ES-I3 (cell line): ENCODE results near the gene COPS3.
"Not testable (repeated sequence)": the region's sequence is repeated elsewhere in the genome, so short reads cannot be mapped to it uniquely, and the experiment has no call there.

Experiments used
- H3K36me3 ChIP-seq: 2 replicates; pipeline ENCODE4 v1.6.1; 2013; ENCODE audit warnings: mild to moderate bottlenecking, low read length, control low read depth, moderate library complexity; ENCODE audit not compliant: insufficient read depth
- H3K4me1 ChIP-seq: 2 replicates; pipeline ENCODE4 v1.6.1; 2013; ENCODE audit warnings: mild to moderate bottlenecking, control low read depth, low read length; ENCODE audit not compliant: insufficient read depth
- H3K9ac ChIP-seq: 2 replicates; pipeline ENCODE4 v1.6.1; 2013; ENCODE audit warnings: low read depth, mild to moderate bottlenecking, low read length, moderate library complexity
- H3K9me3 ChIP-seq: 2 replicates; pipeline ENCODE4 v1.6.1; 2013; ENCODE audit warnings: mild to moderate bottlenecking, low read length, moderate library complexity; ENCODE audit not compliant: control insufficient read depth, insufficient read depth

Gene COPS3

GRCh38 chr17:17285951-17286350, 4.9 kb upstream of the COPS3 start:
- Histone ChIP-seq H3K36me3 (no peaks in the 10 kb centered on the region), H3K9me3 (no peaks in the 10 kb centered on the region), H3K4me1 (no peaks in the 10 kb centered on the region), H3K9ac (no peak overlapping the region)

DNA sequence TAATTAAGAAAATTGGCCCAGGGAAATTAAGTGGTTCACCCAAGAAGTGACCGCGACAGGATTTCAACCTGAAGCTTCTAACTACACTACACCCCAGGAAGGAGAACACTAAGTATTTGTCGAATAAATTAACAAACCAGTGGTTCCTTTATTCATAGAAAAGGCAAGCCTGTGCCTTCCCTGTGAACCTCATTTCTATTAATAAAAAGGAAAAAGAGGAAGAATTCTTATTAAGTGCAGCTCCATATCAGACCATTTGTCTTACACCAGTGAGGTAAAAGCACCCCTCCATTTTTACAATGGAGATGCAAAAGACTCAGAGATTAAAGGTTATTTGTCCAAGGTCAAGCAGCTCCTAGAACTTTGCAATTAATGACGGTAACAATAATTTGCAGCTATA, 1.7 kb downstream of the COPS3 start:
- Histone ChIP-seq H3K36me3 (peaks cover 4% of the 10 kb centered on the region; the same call in 1 of the 2 replicates), H3K4me1 (peaks cover 8% of the 10 kb centered on the region; the same call in 1 of the 2 replicates), H3K9me3 (no peaks in the 10 kb centered on the region), H3K9ac (peak overlapping the region; percentile 91)

DNA sequence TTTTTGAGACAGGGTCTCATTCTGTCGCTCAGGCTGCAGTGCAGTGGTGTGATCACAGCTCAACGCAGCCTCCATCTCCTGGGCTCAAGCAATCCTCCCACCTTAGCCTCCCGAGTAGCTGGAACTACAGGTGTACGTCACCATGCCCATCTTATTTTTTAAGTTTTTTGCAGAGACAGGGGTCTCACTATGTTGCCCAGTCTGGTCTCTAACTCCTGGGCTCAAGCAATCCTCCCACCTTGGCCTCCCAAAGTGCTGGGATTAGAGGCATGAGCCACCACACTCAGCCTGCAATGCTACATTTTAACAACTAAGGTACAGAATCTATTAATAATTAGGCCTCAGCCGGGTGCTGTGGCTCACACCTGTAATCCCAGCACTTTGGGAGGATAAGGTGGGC, 3.6 kb downstream of the COPS3 start:
- not testable (repeated sequence) for H3K36me3 ChIP-seq, H3K9me3 ChIP-seq, H3K4me1 ChIP-seq, H3K9ac ChIP-seq

- Histone ChIP-seq H3K36me3 (peaks cover 4% of the 10 kb centered on the region), H3K9ac (no peak overlapping the region), H3K9me3 (no peaks in the 10 kb centered on the region), H3K4me1 (peaks cover 8% of the 10 kb centered on the region; the same call in 1 of the 2 replicates)
Observed at GRCh38 chr17:17275971-17276370, 5.1 kb downstream of the COPS3 start.

DNA sequence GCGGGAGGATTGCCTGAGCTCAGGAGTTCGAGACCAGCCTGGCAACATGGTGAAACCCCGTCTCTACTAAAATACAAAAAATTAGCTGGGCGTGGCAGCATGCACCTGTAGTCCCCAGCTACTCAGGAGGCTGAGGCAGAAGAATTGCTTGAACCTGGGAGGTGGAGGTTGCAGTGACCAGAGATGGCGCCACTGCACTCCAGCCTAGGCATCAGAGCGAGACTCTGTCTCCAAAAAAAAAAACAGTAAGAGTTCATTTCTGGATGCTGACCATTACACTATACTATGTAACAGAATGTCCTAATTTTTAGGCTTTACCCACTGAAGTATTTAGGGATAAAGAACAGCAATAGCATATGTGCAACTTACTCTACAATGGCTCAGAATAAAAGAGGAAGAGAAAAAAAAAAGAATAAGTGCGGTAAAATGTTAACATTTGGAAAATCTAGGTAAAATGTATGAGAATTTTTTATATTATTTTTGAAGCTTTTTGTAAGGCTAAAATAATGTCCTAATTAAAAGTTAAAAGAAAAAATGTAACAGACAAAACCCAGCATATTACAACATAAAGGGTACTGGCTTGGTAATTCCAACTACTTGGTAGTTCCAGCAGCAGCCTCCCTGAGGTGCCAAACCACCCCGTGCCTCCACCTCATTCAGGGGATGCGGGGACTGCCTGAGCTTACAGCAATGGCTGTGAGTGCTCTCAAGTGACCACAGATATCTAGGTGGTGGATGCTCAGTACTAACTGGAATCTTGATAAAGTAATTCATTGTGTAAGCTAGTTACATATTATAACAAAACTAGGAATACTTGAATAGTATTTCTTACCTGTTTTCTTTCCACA, 10.9 kb downstream of the COPS3 start:
- Histone ChIP-seq H3K9ac (no peak overlapping the region), H3K4me1 (no peaks in the 10 kb centered on the region), H3K36me3 (peaks cover 12% of the 10 kb centered on the region), H3K9me3 (no peaks in the 10 kb centered on the region)

DNA sequence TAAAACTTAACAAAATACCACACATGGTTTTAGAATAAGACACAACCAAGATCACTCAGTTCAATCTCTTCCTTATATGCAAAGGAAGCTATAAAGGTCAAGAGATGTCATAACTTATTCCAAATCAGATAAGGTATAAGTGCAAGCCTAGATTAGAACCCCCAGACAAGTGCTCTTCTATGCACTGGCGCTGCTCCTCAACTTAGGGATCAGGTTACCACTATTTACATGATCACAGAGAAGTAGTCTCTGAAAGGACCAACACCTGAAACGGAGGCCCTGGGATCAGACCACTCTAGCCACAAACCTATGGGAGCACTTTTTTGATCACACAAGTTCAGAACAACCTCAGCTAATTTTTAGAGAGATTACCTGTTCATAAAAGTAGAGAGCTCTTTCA, 16.6 kb downstream of the COPS3 start:
- Histone ChIP-seq H3K9me3 (no peaks in the 10 kb centered on the region), H3K4me1 (no peaks in the 10 kb centered on the region), H3K9ac (no peak overlapping the region), H3K36me3 (peaks cover 17% of the 10 kb centered on the region; the same call in 1 of the 2 replicates)

DNA sequence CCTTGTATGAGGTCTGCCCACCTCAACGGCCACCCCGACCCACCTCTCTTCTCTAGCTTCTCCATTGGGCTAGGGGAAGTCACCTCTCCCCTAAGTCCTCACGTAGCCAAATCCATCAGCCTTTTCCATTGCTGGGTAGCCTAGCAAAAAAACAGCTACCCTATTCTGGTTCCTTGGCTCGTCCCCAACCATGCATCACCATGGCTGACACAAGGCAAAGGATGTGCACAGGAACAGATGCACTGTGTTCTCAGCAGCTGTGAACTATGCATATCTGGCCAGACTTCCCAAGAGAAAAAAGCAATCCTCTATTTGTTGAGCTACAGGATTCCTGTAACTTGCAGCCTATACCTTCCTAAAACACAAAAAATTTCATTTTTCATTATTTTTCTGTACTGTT, 22.0 kb downstream of the COPS3 start:
- Histone ChIP-seq H3K9ac (no peak overlapping the region), H3K4me1 (no peaks in the 10 kb centered on the region), H3K36me3 (peaks cover 23% of the 10 kb centered on the region), H3K9me3 (no peaks in the 10 kb centered on the region)

GRCh38 chr17:17258011-17258410, 23.0 kb downstream of the COPS3 start:
- H3K9me3 ChIP-seq, result no peaks in the 10 kb centered on the region
- H3K4me1 ChIP-seq, result no peaks in the 10 kb centered on the region
- no peak overlapping the region for H3K9ac ChIP-seq
- H3K36me3 ChIP-seq, result peaks cover 21% of the 10 kb centered on the region

DNA sequence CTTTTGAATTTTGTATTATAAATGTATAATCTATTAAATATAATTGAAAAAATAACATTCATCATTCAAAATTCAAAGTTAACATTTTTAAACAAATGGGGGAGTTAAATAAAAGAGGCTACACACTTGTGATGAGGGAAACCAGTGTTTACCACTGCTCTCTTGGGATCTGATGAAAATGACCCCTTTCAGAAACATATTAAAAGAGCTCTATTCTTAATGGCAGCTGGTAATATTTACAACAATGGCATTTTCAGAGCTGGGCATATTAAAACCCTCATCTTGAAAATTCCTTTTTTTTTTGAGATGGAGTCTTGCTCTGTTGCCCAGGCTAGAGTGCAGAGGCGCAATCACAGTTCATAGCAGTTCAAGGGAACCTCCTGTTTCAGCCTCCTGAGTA, 24.7 kb downstream of the COPS3 start:
- Histone ChIP-seq H3K4me1 (no peaks in the 10 kb centered on the region), H3K9me3 (no peaks in the 10 kb centered on the region), H3K36me3 (peaks cover 23% of the 10 kb centered on the region), H3K9ac (no peak overlapping the region)

DNA sequence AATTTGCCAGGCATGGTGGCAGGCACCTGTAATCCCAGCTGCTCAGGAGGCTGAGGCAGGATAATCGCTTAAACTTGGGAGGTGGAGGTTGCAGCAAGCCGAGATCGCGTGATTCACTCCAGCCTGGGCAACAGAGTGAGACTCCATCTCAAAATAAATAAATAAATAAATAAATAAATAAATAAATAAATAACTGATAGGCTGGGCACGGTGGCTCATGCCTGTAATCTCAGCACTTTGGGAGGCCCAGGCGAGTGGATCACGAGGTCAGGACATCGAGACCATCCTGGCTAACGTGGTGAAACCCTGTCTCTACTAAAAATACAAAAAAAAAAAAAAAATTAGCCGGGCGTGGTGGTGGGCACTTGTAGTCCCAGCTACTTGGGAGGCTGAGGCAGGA, 25.4 kb downstream of the COPS3 start:
- H3K4me1 ChIP-seq, H3K9ac ChIP-seq, H3K9me3 ChIP-seq: not testable (repeated sequence)
- peaks cover 23% of the 10 kb centered on the region for H3K36me3 ChIP-seq

- Histone ChIP-seq H3K9ac (no peak overlapping the region), H3K9me3 (no peaks in the 10 kb centered on the region), H3K36me3 (peaks cover 29% of the 10 kb centered on the region), H3K4me1 (no peaks in the 10 kb centered on the region)
Observed at GRCh38 chr17:17254036-17254435, 27.0 kb downstream of the COPS3 start.

DNA sequence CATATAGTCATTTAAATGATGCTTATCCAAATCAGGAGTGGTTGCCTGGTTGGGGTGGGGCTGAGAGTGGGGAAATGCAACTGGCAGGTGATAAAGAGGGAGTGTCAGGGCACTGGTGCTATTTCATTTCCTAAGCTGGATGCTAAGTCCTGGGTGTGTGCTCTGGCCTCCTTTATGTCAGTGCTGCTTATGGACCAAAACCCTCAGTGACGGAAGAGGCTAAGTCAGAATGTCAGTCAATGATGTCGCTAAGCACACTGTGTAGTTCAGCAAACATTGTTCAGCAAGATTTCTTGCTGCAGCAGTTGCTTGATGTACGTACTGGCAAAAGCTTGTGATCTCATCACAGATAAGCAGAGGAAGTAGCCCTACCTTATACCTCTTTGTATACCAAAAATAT, 27.6 kb downstream of the COPS3 start:
- peaks cover 23% of the 10 kb centered on the region for H3K36me3 ChIP-seq
- no peaks in the 10 kb centered on the region for H3K4me1 ChIP-seq
- no peaks in the 10 kb centered on the region for H3K9me3 ChIP-seq
- H3K9ac ChIP-seq, result no peak overlapping the region

- no peak overlapping the region for H3K9ac ChIP-seq
- H3K4me1 ChIP-seq, result no peaks in the 10 kb centered on the region
- H3K9me3 ChIP-seq, result no peaks in the 10 kb centered on the region
- H3K36me3 ChIP-seq, result peaks cover 22% of the 10 kb centered on the region
Observed at GRCh38 chr17:17252149-17252661, 28.8 kb downstream of the COPS3 start.

DNA sequence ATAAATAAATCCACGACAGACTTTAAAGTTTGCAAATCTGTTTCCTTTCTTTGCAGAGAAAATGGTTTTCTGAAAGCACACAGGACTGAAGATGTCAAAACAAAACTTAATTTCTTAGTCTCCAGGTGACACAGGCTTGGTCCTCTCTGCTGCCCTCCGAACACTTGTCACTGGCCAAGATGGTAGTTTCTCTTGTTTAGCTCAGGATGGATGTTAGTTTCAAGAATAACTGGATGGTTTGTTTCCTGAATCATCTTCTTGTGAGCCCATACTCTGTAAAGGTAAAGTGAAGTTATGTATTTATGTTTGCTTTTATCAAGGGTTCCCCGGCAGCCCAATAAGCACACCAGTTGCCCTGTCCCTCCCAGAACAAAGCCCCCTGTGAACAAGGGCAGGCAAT, 34.2 kb downstream of the COPS3 start:
- Histone ChIP-seq H3K9me3 (no peaks in the 10 kb centered on the region), H3K9ac (no peak overlapping the region), H3K4me1 (no peaks in the 10 kb centered on the region), H3K36me3 (peaks cover 15% of the 10 kb centered on the region)

DNA sequence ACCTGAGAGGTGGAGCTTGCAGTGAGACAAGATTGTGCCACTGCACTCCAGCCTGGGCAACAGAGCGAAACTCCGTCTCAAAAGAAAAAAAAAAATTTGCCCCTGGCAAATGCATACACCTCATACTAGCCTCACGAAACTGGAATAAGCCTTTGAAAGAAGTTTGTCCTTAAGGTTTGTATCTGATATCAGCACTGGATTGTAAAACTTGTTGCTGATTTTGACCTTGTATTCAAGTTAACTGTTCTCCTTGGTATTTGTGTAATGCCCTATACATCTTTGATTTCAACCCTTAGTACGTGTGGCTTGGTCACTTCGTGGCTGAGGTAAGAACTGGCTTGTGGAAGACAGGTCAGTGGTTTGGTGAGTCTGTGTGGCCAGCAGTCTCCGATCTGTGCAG, 37.9 kb downstream of the COPS3 start:
- H3K9ac ChIP-seq, result no peak overlapping the region
- no peaks in the 10 kb centered on the region for H3K9me3 ChIP-seq
- H3K36me3 ChIP-seq, result peaks cover 6% of the 10 kb centered on the region
- no peaks in the 10 kb centered on the region for H3K4me1 ChIP-seq
